C4-2B (cell line): Measurements from ENCODE around the gene CCDC57.

Experiments used
- H3K27ac ChIP-seq: fragments of 450-650 bp; 2 replicates; pipeline ENCODE4 v1.5.1; 2017
- ZFX ChIP-seq: fragments of 450-650 bp; IDR thresholded peaks from 2 replicates; pipeline ENCODE4 v1.6.1; 2017
- TF ChIP-seq, protein P1 (sequence below): fragments of 450-650 bp; conservative IDR thresholded peaks from 2 replicates; pipeline ENCODE4 v1.5.1; 2017; ENCODE audit warnings: mild to moderate bottlenecking

The CCDC57 gene

DNA sequence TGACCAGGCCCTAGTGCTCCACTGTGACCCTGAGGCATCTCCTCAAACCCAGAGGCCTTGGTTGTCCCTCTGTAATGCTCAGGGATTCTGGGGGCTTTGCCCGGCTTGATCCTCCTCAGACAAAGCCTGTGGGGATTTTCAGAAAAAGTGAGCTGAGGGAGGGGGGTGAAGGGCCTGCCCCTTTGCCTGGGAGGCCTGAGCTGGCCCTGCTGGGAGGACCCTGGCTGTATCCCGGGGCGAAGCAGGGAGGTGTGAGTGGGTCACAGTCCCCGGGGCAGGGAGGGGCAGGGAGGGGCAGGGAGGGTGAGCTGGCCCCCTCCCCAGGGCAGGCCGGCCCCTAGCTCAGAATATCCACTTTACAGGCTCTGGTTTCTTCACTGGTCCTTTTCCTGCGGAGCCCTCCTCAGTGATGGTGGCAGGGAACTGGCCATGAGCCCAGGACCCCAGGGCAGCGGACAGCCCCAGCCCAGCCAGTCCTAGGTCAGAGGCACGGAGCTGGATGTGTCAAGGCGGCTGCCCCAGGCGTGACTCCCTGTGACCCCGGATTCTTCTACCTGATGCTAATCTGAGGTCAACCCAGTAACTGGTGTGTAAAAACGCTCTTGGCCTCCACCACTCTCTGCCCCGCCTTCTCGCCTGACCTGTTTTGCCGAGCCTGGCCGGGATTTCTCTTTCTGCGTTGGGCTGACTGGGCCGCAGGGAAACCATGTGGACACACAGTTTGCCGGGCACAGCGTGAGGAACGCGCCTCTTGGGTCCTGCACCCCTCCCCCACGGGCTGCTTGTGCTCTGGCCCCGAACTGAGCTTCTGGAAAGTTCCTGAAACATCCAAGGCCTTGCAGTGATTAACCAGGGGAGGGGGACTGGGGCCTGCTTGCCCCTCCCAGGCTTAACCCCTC lies 108.8 kb downstream of the CCDC57 start:
- no peak for TF ChIP-seq ZFX
- TF ChIP-seq, protein P1, sequence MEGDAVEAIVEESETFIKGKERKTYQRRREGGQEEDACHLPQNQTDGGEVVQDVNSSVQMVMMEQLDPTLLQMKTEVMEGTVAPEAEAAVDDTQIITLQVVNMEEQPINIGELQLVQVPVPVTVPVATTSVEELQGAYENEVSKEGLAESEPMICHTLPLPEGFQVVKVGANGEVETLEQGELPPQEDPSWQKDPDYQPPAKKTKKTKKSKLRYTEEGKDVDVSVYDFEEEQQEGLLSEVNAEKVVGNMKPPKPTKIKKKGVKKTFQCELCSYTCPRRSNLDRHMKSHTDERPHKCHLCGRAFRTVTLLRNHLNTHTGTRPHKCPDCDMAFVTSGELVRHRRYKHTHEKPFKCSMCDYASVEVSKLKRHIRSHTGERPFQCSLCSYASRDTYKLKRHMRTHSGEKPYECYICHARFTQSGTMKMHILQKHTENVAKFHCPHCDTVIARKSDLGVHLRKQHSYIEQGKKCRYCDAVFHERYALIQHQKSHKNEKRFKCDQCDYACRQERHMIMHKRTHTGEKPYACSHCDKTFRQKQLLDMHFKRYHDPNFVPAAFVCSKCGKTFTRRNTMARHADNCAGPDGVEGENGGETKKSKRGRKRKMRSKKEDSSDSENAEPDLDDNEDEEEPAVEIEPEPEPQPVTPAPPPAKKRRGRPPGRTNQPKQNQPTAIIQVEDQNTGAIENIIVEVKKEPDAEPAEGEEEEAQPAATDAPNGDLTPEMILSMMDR: no peak
- H3K27ac ChIP-seq: peak overlapping the region; percentile 100

DNA sequence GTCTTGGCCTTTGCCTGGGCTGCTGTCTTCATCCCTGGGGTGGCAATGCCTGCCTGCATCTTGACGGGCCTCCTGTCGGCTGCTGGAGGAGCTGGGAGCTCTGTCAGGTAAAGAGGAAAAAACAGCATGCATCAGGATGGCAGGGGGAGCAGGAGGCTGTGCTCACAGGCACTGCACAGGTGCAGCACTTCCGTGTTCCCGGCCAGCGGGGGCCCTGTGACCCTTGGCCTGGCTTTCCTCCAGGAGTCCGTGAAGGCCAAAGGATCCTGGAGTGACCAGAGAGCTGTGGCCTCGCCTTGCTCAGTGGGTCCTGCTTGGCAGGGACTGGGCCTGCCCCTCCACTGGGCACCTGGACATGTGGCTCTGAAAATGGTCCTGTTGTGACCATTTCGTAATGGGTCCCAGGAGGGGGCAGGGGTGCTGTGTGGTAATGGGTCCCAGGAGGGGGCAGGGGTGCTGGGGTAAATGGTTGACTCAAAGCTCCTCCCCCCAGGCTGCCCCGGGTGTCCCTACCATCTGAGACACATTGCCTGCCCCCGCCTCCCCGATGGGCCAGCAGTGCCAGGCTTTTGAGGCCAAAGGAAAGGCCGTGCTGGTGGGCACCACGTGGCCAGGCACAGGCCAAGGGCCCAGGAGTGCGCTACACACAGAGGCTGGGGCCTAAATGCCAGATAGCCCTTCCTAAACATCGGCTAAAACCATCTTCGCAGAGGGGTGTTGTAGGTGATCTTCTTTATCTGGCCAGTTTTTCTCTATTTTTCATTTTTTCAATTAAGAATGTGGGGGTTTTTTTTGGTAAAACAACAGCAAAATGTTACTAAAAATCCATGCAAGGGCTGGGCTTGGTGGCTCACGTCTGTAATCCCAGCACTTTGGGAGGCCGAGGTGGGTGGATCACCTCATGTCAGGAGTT lies 110.6 kb downstream of the CCDC57 start:
- TF ChIP-seq ZFX: no peak
- TF ChIP-seq, protein P1: no peak
- H3K27ac ChIP-seq: peak overlapping the region; percentile 100

DNA sequence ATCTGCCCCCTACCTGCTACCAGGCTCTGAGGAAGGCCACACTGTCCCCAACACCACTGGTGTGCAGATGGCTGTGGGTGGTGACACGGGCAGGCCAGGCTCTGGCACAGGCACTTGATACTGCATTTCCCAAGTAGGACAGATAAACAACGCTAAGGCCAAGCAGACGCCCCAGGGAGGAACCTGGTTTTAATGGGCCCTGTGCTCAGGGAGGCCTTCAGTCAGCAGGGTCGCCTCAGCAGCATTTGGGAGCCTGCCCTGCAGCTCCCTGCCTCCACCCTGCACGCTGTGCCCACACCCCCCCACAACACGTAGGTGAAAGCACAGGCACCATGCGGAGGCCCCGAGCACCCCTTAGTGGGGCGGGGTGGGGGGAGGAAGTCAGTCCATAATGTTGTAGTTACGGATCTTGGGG lies 111.3 kb downstream of the CCDC57 start:
- peak; percentile 32 for TF ChIP-seq ZFX
- TF ChIP-seq, protein P1: no peak
- peak overlapping the region; percentile 100 for H3K27ac ChIP-seq

DNA sequence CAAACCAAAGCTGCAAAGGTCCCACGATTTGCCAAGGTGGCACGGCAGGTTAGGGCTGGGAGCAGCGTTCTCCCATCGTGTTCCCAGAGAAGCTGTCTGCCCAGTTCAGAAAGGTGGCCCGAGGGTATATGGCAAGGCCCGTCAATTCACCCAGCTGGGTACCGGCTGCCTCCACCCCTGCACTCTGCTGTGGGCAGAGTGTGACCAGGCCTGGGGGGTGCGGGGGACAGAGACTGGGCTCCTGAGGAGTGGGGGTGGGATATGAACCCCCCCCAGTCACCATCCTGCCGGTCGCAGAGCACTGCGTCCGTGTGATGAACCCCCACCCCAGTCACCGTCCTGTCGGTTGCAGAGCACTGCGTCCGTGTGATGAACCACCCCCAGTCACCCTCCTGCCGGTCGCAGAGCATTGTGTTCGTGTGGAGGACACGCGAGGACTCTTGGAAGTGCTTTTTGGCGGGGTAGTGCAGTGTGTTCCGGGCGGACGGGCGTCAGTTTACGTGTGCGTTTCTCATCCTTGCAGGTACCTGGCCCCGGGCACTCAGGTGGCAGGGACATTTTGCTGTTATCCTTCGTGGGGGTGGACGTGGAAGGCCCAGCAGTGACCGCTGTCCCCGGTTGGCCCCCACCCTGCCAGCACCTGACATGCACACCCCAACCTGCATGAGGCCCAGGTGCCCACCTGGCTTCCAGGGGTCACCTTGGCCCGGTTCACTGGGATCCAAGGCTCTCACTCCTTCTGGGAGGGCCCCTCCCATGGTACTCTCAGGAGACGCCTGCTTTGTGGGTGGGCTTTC lies 111.9 kb downstream of the CCDC57 start:
- H3K27ac ChIP-seq: peak overlapping the region; percentile 100
- TF ChIP-seq, protein P1: no peak
- TF ChIP-seq ZFX: no peak; the same call in 1 of the 2 replicates

DNA sequence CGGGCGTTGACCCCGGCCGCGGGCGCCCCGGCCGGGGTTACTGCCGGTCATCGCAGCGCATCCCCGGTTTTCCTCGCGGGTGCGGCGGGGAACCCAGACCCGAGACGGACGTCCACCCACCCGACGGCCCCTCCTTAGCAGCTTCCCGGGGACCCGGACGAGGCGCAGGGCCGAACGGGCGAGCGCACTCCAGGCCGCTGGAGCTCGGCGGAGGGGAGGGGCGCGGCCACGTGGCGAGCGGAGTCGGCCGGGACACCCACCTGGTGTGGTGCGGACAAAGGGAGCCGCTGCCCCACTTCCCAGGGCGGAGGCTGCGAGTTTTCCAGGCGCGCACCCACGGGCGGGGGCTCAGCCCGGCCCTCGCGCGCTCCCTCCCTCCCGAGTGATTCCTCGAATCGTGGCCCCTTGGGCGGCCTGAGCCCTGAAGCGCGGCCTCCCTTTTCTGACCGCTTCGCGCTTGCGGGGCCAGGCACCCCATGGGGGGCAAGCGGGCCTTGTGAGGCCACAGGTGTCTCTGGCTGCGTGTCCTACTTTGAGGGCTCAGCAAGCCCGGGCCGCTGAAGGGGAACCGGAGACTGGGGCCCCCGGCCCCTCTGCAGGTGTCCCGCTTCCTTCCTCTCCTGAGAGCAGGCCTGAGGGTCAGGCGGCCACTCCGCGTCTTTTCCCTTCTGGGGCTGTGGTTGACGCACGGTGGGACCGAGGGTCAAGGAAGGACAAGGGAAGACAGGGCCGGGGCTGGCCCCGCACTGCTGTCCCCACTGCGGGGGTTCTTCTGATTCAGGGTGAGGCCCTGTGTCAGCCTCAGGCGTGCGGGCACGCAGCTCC lies 113.5 kb downstream of the CCDC57 start:
- peak overlapping the region; percentile 100 for H3K27ac ChIP-seq
- TF ChIP-seq, protein P1: no peak
- peak; percentile 66 for TF ChIP-seq ZFX

DNA sequence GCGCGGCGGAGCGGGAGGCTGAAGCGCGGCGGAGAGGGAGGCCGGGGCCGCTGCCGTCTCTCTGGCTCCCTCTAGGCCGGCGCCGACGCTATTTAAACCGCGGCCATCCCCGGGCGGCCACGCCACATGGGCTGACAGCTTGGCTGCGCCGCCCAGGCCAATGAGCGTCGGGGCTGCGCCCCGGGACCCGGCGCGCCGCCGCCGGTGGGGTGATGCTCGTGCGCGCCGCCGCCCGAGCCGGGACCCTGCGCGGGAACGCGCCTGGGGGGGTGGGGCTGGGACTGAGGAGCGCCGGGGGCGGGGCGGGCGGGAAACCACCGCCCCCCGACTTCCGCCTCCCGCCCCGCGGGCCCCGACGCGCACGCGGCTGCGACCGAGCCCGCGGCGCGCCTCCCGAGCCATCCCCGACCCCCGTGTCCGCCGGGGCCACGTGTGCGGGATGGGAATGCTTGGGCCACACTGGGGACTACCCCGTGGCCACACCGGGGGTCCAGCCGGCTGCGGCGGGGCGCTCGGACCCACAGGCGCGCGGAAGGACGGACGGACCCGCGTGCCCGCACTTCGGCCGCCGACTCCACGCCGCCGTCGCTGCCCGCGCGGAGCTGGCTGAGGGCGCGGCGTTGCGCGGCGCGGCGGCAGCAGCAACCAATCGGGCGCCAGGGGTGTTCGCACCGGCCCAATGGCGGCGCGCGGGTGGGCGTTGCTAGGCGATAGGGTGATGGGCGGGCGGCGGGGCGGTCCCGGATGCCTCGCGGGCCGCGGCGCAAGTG lies 114.3 kb downstream of the CCDC57 start, which contains the start of gene FASN:
FASN (minus strand) TSS at position 68 of the 770 bp plus-strand sequence. CDS start 1,791 bp downstream, outside the sequence.
- no peak for TF ChIP-seq ZFX
- TF ChIP-seq, protein P1: peak; percentile 66
- H3K27ac ChIP-seq: peak within 1 kb of the TSS; percentile 100
